NCI-H146 treated with DMSO at 0.1 percent for 48 hours (cell line): ENCODE results near the gene GUCY1A2.
"Not testable (repeated sequence)": the region's sequence is repeated elsewhere in the genome, so short reads cannot be mapped to it uniquely, and the experiment has no call there.

Source experiments
- DNase-seq: peaks from one replicate; lab custom pipeline; 2025; ENCODE audit not compliant: unreplicated experiment; lab: John Stamatoyannopoulos, UW

The GUCY1A2 gene

DNA sequence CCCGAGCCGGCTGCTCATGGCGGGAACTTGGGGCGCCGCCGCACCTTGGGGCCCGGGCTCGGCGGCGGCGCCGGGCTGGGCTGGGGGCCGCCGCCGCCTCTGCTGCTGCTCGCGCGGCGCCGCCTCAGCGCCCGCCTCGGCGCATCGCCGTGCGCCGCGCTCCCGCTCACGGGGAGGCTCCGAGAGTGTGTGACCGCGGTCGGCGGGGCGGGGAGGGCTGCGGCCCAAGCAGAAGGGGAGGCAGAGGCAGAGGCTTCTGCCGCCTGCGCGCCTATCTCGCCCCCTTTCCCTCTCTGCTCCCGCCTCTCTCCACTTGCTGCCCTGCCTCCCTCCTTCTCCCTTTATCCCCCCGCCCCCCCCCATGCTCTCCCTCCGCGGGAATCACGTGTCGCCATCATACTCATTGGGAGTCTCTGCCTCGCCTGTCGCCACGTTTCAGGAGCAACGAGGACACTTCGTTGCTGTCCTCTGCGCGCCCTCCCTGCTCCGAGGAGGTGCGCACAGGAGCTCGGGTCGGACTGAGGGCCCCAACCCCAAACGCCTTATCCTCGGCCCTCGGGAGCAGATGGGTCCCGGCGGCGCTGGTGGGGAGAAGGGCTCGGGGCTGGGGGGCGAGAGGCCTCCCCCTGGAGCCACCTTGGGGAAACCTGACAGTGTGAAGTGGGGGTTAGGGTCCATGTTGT is at the start of gene GUCY1A2:
Gene GUCY1A2 (minus strand): TSS at position 258 of the 683 bp plus-strand sequence. CDS start 421 bp downstream, outside the sequence.
- no peak for DNase-seq

DNA sequence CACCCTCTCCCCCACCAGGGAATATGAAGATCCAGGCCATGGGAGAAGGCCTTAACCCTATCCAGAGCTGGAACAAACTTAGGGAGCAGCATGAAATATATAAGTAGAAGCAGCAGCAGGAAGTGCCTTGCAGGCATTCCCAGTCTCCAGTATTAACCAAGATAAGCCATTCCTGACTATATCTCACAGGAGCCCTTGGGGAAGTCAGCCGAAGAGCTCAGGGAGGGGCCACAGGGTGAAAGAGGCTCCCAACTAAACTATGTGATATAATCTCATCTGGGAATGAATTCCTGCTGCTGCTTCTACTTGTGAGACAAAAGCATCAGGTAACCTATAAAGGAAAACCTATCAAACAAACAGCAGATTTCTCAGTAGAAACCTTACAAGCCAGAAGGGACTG is 36.1 kb upstream of the GUCY1A2 start:
- no peak for DNase-seq

GRCh38 chr11:107051332-107051731 is 33.1 kb upstream of the GUCY1A2 start:
- not testable (repeated sequence) for DNase-seq

DNA sequence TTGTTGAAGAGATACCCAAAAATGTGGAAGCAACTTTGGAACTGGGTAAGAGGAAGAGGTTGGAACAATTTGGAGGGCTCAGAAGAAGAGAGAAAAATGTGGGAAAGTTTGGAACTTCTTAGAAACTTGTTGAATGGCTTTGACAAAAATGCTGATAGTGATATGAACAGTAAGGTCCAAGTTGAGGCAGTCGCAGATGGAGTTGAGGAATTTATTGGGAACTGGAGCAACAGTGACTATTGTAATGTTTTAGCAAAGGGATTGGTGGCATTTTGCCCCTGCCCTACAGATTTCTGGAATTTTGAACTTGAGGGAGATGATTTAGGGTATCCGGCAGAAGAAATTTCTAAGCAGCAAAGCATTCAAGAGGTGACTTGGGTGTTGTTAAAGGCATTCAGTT is 32.6 kb upstream of the GUCY1A2 start:
- DNase-seq = not testable (repeated sequence)

DNA sequence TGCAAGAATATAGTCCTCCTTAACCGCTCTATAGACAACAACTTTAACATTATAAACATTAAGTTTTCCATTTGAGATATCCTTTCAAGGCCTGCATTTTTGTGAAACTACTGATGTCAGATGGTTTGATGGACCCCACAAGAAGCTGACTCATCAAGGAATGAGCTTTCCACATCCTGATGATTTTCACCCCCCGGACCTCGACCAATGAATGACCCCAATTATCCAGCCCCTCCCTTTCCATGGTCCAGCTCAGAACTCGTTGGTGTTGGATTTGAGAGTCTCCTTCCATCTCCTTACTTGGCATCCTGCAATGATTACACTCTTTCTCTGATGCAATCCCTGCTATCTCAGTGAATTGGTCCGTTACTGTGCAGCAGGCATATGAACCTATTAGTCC is 31.8 kb upstream of the GUCY1A2 start:
- no peak for DNase-seq

DNA sequence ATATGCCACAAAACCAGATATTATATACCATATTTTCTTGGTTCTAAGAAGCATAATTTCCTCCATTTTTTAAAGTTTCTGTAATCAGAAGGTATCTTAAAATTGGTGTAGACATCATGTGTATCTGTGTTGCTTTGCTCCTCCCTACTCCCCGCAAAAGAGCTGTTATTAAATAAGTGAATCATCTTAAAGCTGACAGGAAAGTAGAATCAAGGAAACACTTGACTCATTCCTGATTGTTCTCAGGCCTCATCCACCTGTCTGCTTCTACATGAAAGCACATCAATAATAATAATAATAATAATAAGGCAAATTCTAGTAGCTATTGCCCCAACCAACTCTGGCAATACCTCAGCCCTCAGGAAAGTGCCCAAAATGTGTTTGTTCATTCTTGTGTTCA is 26.2 kb upstream of the GUCY1A2 start:
- no peak for DNase-seq

GRCh38 chr11:107043242-107044006 is 25.1 kb upstream of the GUCY1A2 start:
- no peak for DNase-seq

DNA sequence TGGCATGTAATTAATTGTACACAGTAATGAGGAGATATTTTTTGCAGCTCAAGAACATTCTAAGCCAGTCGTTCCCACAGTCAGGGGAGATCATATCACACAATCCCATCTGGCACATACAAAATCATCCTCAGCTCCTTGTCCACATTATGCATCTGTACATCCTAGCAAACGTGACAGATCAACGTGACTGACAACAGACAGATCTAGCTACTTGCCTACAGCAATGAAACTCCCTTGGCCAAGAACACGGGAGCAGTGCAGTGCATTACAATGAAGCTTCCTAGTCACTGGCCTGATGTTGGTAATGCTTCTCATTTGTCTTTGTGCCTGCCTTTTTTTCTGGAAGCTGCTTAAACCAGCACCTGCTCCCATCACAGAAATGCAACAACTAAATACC is 24.5 kb upstream of the GUCY1A2 start:
- no peak for DNase-seq

GRCh38 chr11:107041088-107041444 is 22.8 kb upstream of the GUCY1A2 start:
- DNase-seq = no peak

DNA sequence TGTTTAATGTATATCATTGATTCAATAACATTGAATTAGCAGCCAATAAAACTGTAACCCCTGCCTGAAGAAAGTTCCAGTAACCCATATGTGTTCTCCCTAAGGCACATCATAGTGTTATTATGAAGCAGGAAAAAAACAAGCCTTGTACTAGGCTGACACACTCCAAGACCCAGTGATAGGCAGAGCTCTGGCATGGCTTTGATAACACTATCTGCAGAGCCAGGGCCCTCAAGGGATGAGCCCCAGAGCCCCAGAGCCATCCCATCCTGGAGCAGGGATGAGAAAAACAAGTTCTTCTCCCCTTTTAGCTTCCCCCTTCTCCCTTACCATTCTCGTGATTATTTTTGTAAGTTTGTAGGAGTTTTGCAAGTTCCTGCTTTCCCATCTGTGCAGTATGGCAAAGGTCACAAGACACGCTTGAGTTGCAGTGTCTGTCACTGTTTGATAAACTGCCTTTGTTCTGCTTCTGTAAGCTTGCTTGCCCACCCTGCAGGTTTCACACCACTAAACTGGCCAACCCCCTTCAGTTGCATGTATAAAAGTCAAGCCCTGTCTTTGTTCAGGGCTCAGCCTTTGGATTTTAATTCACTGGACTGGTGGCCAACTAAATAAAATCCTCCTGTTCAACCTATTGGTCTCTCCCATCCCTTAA is 22.3 kb upstream of the GUCY1A2 start:
- DNase-seq = no peak

- DNase-seq = no peak
Observed at GRCh38 chr11:107025673-107026072, 7.4 kb upstream of the GUCY1A2 start.

GRCh38 chr11:107020594-107020993 is 2.3 kb upstream of the GUCY1A2 start:
- DNase-seq = no peak

- no peak for DNase-seq
Observed at GRCh38 chr11:107018902-107019493, 722 bp upstream of the GUCY1A2 start.

DNA sequence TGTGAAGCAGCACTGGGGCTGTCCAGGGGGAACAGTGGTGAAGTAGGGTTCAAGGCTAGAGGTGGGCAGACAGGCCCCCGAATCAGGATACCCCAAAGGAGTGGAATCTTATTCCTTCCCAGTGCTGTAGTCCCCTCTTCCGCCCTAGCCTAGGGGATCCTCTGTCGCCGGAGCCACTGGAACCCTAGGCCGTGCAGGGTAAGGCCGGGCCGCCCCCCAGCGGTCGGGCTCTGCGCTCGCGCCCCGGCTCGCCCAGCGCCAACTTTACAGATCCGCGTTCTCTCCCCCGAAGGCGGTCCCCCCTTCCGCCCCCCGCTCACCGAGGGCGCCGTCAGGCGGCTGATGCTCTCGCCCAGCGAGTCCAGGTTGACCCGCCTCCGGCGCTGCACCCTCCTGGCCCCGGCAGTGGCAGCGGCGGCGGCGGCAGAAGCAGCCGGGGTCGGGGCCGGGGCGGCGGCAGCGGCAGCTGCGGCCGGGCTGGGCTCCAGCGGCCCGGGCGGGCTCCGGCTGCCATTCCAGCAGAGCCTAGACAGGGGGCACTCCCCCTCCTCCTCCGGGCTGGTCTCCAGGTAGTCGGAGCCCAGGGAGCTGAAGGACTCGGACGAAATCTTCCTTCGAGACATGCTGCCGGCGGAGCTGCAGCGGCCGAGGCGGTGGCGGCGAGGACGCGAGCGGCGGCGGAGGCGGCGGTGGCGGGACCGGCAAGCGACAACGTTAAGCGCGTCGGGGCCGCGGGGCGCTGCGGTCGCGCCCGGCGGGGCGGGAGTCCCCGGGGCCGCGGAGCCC is 650 bp downstream of the GUCY1A2 start:
- DNase-seq = no peak

DNA sequence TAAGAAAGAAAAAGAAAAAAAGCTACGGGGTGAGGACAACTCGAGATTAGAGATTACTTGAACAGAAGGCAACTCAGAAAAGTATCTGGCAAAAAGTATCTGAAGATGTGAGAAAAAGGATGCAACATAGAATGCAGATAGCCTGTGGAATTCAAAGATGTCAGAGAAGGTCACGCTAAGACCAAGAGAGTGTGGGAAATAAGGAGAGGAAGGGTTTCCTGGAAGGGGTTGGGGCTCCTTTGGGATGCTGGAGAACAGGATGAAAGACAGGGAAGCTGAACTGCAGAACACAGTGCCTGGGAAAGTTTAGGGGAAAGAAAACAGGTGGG is 1.2 kb downstream of the GUCY1A2 start:
- DNase-seq = no peak

- DNase-seq = no peak
Observed at GRCh38 chr11:107014871-107015270, 3.4 kb downstream of the GUCY1A2 start.

- DNase-seq = no peak
Observed at GRCh38 chr11:107011977-107012376, 6.3 kb downstream of the GUCY1A2 start.

- no peak for DNase-seq
Observed at GRCh38 chr11:107009190-107009589, 9.1 kb downstream of the GUCY1A2 start.

DNA sequence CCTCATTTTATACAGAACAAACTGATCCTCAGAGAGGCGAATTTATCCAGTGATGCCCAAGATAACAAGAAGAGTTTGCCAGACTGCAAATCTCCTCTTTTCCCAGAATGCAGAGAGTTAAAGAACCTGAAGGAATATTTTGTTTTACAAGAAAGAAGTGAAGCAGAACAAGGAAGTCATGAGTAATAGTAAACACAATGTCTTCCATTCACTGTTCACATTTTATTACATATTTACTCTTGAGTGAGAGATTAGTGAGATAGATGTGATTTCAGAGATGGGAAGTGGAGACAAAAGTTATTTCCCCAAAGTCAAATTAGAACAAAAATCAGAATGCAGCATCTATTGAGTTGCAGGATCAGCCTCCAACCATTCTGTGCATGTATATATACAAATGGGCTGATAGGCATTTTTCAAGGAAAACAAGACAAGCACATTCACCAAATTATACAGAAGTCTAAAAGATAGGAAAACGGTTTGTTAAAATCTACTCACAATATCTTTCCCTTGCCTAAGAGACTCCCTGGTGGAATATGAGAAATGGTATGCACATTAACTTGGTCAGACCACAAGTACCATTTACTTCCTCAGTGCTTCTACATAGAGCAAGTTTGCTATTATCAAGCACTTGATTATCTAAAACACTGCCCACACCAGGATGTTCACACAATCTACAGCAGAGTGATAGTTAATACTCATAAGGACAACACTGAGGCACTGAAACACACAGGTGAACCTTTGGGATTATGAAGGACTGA is 12.0 kb downstream of the GUCY1A2 start:
- DNase-seq = no peak

DNA sequence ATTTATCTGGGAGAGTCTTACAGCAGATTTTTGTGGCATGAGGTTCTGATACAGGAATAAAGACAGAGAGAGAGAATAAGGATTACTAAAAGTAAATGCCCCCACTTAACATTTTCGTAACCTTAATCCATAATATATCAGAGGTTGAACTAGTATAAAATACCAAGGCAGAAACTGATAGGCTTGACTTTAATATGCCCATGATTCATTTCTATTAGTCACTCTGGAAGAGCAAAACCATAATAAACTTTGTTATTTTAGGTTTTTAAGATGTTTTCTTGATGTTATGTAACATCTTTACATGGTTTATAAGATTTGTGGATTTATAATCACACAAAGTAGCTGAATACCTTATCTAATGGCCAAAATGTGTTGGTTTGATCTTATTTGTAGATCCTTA is 19.1 kb downstream of the GUCY1A2 start:
- no peak for DNase-seq

GRCh38 chr11:106998916-106999188 is 19.4 kb downstream of the GUCY1A2 start:
- DNase-seq = no peak
